NB4 (cell line): ENCODE data around the gene YPEL1.

ENCODE experiments used
- MYC ChIP-seq: IDR thresholded peaks from 2 replicates; pipeline ENCODE4 v1.6.1; 2011; ENCODE audit warnings: low read depth, low read length
- POLR2A ChIP-seq: IDR thresholded peaks from 2 replicates; pipeline ENCODE4 v1.6.1; 2011; ENCODE audit warnings: mild to moderate bottlenecking; ENCODE audit not compliant: insufficient read length; ENCODE audit errors: extremely low read depth
- TF ChIP-seq, protein P1 (sequence below): IDR thresholded peaks from one replicate; pipeline ENCODE4 v1.5.1; 2012; ENCODE audit warnings: low read depth, low read length

DNA sequence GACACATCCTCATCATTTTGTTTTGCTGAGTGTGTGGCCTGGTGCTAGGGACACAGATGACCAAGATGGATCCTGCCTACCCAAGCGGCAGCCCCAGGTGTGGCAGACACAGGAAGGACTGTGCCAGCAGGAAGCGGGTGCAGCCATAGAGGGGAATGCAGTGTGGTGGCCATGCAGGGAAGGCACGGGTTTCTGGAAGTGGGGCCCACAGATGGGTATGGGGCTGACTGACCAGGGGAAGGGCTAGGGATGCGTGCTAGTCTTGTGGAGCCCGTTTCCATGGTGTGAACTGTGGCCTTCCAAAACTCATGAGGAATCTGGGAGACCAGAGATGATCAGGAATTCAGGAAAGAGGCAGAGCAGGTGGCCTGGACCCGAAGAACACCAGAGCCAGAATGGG lies 33.5 kb downstream of the YPEL1 start:
- TF ChIP-seq, protein P1, sequence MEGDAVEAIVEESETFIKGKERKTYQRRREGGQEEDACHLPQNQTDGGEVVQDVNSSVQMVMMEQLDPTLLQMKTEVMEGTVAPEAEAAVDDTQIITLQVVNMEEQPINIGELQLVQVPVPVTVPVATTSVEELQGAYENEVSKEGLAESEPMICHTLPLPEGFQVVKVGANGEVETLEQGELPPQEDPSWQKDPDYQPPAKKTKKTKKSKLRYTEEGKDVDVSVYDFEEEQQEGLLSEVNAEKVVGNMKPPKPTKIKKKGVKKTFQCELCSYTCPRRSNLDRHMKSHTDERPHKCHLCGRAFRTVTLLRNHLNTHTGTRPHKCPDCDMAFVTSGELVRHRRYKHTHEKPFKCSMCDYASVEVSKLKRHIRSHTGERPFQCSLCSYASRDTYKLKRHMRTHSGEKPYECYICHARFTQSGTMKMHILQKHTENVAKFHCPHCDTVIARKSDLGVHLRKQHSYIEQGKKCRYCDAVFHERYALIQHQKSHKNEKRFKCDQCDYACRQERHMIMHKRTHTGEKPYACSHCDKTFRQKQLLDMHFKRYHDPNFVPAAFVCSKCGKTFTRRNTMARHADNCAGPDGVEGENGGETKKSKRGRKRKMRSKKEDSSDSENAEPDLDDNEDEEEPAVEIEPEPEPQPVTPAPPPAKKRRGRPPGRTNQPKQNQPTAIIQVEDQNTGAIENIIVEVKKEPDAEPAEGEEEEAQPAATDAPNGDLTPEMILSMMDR: no peak
- TF ChIP-seq MYC (no peak), POLR2A (no peak)
